ENCODE data around the gene SCAPER. TPM values are rescaled to one million over a fixed set of nuclear protein-coding genes. Genes with fewer than 3 reads are reported as not detected.

Gene SCAPER
- total RNA-seq, 1 experiment from 2014 or later = 21.5 TPM

- Histone ChIP-seq H3K36me3 (ENCODE audit: insufficient read depth, low read length, poor library complexity, severe bottlenecking) (no peaks in the 10 kb centered on the region), H3K4me3 (ENCODE audit: low read depth, low read length, poor library complexity, severe bottlenecking) (no peak overlapping the region), H3K27ac (ENCODE audit: low read depth, low read length, poor library complexity, severe bottlenecking) (no peak overlapping the region), H3K9me3 (ENCODE audit: low read depth, low read length, poor library complexity, severe bottlenecking) (peaks cover 18% of the 10 kb centered on the region), H3K27me3 (replicated peaks; ENCODE audit: insufficient read depth, low read depth, low read length, poor library complexity) (no peaks in the 10 kb centered on the region), H3K4me1 (ENCODE audit: insufficient read depth, low read length, poor library complexity, severe bottlenecking) (no peaks in the 10 kb centered on the region)
- no peak for DNase-seq (ENCODE audit: low spot score)
- intact Hi-C loops (cut with micrococcal nuclease; ENCODE audit: unreplicated experiment) = no loop called here
- ChIA-PET POLR2A (ENCODE audit: low non-redundant PET) (no interaction called here), CTCF (no interaction called here)
- BruUV-seq (replicated peaks) = no TSS peak
- no peak for TF ChIP-seq EZH2 (IDR thresholded peaks at IDR 0.05; ENCODE audit: borderline replicate concordance, low read depth, low read length, poor library complexity, severe bottlenecking)
- TF ChIP-seq, protein P1, sequence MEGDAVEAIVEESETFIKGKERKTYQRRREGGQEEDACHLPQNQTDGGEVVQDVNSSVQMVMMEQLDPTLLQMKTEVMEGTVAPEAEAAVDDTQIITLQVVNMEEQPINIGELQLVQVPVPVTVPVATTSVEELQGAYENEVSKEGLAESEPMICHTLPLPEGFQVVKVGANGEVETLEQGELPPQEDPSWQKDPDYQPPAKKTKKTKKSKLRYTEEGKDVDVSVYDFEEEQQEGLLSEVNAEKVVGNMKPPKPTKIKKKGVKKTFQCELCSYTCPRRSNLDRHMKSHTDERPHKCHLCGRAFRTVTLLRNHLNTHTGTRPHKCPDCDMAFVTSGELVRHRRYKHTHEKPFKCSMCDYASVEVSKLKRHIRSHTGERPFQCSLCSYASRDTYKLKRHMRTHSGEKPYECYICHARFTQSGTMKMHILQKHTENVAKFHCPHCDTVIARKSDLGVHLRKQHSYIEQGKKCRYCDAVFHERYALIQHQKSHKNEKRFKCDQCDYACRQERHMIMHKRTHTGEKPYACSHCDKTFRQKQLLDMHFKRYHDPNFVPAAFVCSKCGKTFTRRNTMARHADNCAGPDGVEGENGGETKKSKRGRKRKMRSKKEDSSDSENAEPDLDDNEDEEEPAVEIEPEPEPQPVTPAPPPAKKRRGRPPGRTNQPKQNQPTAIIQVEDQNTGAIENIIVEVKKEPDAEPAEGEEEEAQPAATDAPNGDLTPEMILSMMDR (conservative IDR thresholded peaks at IDR 0.05; ENCODE audit: low read depth, low read length) = no peak
Measured at GRCh38 chr15:76585576-76585897, 319.6 kb downstream of the SCAPER start.

DNA sequence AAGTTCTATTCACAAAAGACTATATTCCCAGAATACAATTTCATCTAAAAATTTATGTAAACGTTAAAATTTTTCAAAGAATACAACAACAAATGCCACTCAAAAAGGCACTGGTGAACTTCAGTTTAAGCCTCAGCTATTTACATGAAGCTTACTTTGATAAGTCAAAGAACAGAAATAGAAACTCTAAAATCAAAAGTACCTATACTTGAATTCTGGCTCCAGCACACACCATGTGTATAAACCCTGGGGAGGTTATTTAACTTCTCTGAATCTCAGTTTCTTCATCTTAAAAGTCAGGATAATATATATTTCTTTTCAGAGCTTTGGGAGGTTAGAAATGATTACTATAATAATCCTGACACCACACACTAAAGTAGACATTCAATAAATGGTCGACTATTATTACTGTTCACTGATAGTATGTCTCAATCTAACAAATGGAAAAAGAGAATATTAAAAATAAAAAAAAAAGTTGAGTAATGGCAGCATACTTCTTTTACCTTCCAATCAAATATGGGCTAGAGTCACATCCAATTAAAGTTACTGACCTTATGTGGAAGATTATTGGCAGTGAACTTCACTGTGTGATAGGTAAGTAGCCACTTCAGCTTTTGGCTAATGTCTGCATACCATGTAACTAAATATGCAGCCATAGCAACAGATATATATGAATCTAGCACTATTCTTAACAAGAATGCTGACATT is 320.1 kb downstream of the SCAPER start:
- no peaks in the 10 kb centered on the region for H3K36me3 ChIP-seq (ENCODE audit: insufficient read depth, low read length, poor library complexity, severe bottlenecking)
- POLR2A ChIA-PET (ENCODE audit: low non-redundant PET) = no interaction called here
- intact Hi-C loops (cut with micrococcal nuclease; ENCODE audit: unreplicated experiment) = no loop called here
- BruUV-seq (replicated peaks) = no TSS peak
- CTCF ChIA-PET = no interaction called here
- H3K4me3 ChIP-seq (ENCODE audit: low read depth, low read length, poor library complexity, severe bottlenecking) = no peak overlapping the region
- H3K27ac ChIP-seq (ENCODE audit: low read depth, low read length, poor library complexity, severe bottlenecking) = no peak overlapping the region
- TF ChIP-seq EZH2 (IDR thresholded peaks at IDR 0.05; ENCODE audit: borderline replicate concordance, low read depth, low read length, poor library complexity, severe bottlenecking) = no peak
- TF ChIP-seq, protein P1 (conservative IDR thresholded peaks at IDR 0.05; ENCODE audit: low read depth, low read length) = no peak
- no peaks in the 10 kb centered on the region for H3K4me1 ChIP-seq (ENCODE audit: insufficient read depth, low read length, poor library complexity, severe bottlenecking)
- DNase-seq (ENCODE audit: low spot score) = no peak
- H3K27me3 ChIP-seq (replicated peaks; ENCODE audit: insufficient read depth, low read depth, low read length, poor library complexity) = no peaks in the 10 kb centered on the region
- H3K9me3 ChIP-seq (ENCODE audit: low read depth, low read length, poor library complexity, severe bottlenecking) = peaks cover 19% of the 10 kb centered on the region

DNA sequence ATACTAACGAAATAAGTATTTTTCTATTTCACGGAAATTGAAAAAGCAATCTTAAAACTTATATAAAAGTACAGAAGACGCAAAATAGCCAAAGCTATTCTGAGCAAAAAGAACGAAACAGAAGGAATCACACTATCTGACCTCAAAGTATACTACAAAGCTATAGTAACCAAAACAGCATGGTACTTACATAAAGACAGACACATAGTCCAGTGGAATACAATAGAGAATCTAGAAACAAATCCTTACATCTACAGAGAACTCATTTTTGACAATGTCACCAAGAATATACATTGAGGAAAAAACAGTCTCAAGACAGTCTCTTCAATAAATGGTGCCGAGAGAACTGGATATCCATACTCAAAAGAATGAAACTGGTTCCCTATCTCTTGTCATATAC is 322.6 kb downstream of the SCAPER start:
- DNase-seq (ENCODE audit: low spot score) = no peak
- TF ChIP-seq EZH2 (IDR thresholded peaks at IDR 0.05; ENCODE audit: borderline replicate concordance, low read depth, low read length, poor library complexity, severe bottlenecking) = no peak
- TF ChIP-seq, protein P1 (conservative IDR thresholded peaks at IDR 0.05; ENCODE audit: low read depth, low read length) = no peak
- ChIA-PET CTCF (no interaction called here), POLR2A (ENCODE audit: low non-redundant PET) (no interaction called here)
- Histone ChIP-seq H3K4me3 (ENCODE audit: low read depth, low read length, poor library complexity, severe bottlenecking) (no peak overlapping the region), H3K27ac (ENCODE audit: low read depth, low read length, poor library complexity, severe bottlenecking) (no peak overlapping the region), H3K36me3 (ENCODE audit: insufficient read depth, low read length, poor library complexity, severe bottlenecking) (no peaks in the 10 kb centered on the region), H3K4me1 (ENCODE audit: insufficient read depth, low read length, poor library complexity, severe bottlenecking) (no peaks in the 10 kb centered on the region), H3K9me3 (ENCODE audit: low read depth, low read length, poor library complexity, severe bottlenecking) (peaks cover 19% of the 10 kb centered on the region), H3K27me3 (replicated peaks; ENCODE audit: insufficient read depth, low read depth, low read length, poor library complexity) (no peaks in the 10 kb centered on the region)
- intact Hi-C loops (cut with micrococcal nuclease; ENCODE audit: unreplicated experiment) = no loop called here
- BruUV-seq (replicated peaks) = no TSS peak
